Ovary (tissue), 3 donors: ENCODE results near the gene SHC3.

Experiments
- CTCF ChIP-seq, 3 donors: fragments of 450-650 bp in 2 of 3; fragments of 200-600 bp in 1 of 3; IDR thresholded peaks; one replicate each; pipeline versions ENCODE4 v1.5.1 to v1.8.0; 2016 to 2022; ENCODE audit warnings: antibody characterized with exemption in 3 of 3, mild to moderate bottlenecking in 1 of 3
- EP300 ChIP-seq: sonication (generic); formaldehyde crosslinking; IDR thresholded peaks from one replicate; pipeline ENCODE4 v1.6.1; 2017; ENCODE audit warnings: antibody characterized with exemption
- POLR2A ChIP-seq: fragments of 450-650 bp; IDR thresholded peaks from one replicate; pipeline ENCODE4 v1.6.1; 2017; ENCODE audit warnings: antibody characterized with exemption, mild to moderate bottlenecking, moderate library complexity
- donor health status: DM: no; HTN: no; CAD: no.

DNA sequence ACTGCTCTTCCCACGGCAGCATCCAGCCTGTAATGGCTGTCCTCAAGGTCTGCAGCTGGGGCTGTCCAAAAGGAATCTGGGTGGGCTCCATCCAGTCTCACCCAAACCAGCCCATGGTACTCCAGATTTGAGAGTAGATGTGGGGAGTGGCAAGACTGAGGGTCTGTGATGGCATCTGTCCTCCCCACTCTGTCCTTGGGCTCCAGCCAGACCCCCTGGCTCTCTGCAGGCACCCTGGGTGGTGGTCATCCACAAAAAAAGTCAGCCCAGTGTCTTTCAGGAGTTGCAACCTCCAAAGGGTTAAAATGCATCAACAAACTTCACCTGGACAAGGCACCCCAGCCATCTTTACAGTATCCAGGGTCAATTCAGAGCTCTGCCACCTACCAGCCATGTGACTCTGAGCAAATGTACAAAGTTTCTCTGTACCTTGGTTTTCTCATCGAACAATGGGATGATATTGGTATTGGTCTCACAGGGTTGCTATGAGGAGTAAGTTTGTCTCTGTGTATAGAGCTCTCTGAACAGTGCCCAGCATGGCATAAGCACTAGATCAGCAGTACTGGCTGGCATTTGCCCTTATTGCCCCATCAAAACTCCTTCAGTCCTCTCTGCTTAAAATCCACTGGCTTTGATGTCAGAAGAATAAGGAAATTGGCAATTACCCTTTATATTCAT, 194.6 kb downstream of the SHC3 start:
- TF ChIP-seq CTCF (IDR thresholded peaks at IDR 0.05) (no peak), POLR2A (no peak), EP300 (no peak)
